Stimulated activated CD8-positive, alpha-beta memory T cell treated with anti-CD3 and anti-CD28 coated beads, Interleukin-12 subunit alpha, Interleukin-12 subunit beta, amount 100 ng/mL, for 24 hours (primary cell): ENCODE measurements around the gene ST3GAL2.
"Not testable (repeated sequence)": the region's sequence is repeated elsewhere in the genome, so short reads cannot be mapped to it uniquely, and the experiment has no call there.

ENCODE experiments used
- DNase-seq: peaks from one replicate; pipeline ENCODE4 v3.0.0-alpha.2; 2020; ENCODE audit errors: extremely low read depth

ST3GAL2 gene

DNA sequence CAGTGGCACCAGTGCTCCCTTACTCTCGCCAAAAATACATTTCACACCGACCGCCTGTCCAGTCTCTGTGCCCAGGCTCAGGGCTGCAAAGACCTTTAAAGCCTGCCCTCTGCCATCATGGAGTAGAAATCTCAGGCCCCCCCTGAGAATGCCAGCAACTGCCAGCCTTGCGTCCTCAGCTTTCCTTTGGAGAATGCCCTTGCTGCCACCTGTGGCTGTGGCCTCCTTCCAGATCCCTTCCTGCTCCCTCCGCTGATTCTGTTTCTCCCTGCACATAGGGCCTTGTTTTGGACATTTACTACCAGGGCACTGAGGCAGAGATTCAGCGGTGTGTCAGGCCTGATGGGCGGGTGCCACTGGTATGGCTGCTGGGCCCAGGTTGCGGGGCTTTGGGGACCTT lies 28.7 kb upstream of the ST3GAL2 start:
- no peak for DNase-seq

DNA sequence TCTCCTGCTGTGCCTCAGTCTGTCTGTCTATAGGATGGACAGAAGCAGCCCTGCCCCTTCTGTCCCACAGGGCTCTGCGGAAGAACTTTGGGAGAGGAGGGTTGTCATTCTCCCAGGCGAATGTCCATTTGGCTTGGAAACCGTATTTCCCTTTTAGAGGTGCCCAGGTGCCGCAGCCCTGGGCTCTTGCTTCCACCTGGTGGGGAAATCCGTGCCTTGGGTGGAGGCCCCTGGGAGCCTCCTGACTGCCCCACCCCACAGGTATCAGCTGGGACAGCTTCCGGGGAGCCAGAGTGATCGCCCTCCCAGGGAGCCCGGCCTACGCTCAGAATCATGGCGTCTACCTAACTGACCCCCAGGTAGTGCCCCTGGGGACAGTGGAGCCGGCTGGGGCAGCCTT lies 28.2 kb upstream of the ST3GAL2 start:
- DNase-seq: no peak

DNA sequence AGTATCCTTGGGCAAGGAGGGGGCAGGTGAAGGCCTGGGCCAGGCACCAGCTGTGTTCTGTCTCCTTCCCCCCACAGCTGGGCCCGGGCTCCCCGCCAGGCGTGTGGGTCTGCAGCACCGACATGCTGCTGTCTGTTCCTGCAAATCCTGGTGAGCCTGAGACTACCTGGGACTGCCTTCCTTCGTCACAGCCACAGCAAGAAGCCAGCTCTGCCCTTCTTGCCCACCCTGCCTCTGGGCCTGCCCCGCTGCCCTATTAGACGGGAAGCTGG lies 27.8 kb upstream of the ST3GAL2 start:
- DNase-seq: no peak

DNA sequence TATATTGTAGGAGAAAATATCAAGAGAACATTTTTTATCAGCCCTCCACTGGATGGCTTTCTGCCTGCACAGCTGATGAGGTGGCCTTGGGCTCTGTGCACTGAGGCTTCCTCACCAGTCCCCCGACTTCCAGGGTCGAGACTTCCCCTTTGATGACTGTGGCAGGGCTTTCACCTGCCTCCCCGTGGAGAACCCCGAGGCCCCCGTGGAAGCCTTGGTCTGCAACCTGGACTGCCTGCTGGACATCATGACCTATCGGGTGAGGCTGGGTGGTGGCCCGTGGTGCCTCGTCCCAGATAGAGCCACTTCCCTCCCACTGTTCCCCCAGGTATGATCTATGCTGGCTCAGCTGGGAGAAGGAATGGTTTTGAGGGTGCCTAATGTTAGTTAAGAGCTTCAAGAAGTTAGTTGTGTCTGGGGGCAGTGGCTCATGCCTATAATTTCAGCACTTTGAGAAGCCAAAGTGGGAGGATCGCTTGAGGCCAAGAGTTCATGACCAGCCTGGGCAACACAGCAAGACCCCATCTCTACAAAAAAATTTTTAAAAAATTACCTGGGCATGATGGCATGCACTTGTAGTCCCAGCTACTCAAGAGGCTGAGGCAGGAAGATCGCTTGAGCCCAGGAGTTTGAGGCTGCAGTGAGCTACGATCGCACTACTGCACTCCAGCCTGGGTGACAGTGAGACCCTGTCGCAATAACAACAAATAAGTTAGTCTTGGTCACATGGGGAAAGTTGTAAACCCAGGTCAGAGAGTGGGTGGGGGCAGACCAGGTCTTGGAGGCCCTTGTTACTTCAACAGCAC lies 27.3 kb upstream of the ST3GAL2 start:
- DNase-seq: no peak

DNA sequence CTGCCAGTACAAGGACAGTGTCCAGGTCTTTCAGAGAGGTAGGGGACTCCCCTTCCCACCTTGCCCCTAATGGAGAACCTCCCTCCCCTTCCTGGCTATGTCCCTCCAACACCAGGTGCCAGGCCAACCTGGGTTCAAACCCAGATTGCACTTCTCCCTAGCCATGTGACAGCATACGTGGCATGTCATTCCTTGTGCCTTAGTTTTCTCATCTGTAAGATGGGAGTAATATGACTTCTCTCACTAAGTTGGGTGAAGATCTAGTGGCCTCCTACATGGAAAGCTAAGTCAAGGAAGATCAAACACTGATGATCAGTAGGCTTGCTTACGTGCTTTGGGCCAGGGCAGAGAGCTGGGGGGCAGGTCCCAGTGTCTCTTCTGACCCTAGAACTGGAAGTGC lies 24.3 kb upstream of the ST3GAL2 start:
- no peak for DNase-seq

DNA sequence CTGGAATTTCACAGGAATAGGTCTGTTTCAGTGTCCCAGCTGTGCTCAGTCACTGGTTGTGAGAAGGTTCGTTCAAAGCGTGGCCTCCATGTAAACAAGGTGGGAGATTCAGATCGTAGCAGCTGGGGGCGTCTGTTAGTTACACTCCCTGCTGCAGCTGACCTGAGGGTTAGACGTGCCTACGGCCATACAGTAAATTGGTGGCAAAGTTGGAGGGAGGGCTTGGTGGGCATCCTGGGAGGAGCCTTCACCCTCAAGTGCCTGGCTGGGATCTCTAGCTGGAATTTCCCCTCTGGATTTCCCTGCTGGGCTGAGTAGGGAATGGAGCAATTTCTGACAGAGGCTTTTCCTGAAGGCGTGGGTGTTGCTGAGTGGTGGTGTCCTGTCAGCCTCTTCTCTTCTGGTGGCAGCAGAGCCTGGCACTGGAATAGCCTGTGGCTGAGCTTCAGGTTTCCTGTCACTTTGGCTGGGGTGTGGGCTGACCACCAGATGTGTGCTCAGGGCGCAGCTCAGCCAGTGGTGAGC lies 21.9 kb upstream of the ST3GAL2 start:
- no peak for DNase-seq

DNA sequence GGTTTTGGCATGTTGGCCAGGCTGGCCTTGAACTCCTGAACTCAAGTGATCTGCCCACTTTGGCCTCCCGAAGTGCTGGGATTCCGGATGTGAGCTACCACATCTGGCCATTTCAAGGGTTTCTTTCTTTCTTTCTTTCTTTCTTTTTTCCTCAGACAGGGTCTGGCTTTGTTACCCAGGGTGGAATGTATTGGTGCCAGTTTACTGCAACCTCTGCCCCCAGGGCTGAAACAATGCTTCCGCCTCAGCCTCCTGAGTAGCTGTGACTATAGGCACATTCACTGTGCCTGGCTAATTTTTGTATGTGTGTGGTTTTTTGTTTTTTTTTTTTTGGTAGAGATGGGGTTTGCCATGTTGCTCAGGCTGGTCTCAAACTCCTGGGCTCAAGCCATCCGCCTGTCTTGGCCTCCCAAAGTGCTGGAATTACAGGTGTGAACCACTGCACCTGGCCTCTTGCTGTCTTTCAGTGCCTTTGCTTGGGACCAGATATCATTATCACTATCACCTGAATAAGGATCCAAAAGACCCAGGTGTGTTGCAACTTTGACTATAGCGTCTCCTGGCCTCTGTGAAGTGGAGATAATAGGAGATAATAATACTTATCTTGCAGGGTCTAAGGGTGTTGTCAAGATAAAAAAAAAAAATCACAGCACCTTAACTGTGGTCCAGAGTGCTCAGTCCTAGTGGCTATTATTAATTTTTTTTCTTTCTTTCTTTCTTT lies 18.7 kb upstream of the ST3GAL2 start:
- no peak for DNase-seq

DNA sequence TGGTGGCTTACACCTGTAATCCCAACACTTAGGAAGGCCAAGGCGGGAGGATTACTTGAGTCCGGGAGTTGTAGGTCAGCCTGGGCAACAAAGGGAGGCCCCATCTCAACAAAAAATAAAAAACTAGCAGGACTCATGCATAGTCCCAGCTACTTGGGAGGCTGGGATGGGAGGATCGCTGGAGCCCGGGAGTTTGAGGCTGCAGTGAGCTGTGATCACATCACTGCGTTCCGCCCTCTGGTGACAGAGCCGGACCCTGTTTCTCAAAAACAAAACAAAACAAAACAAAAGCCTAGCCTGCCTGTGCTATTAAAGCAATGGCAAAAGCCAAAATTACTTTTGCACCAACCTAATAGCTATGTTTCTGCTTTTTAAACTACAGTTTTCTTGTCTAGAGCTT lies 17.0 kb upstream of the ST3GAL2 start:
- no peak for DNase-seq

DNA sequence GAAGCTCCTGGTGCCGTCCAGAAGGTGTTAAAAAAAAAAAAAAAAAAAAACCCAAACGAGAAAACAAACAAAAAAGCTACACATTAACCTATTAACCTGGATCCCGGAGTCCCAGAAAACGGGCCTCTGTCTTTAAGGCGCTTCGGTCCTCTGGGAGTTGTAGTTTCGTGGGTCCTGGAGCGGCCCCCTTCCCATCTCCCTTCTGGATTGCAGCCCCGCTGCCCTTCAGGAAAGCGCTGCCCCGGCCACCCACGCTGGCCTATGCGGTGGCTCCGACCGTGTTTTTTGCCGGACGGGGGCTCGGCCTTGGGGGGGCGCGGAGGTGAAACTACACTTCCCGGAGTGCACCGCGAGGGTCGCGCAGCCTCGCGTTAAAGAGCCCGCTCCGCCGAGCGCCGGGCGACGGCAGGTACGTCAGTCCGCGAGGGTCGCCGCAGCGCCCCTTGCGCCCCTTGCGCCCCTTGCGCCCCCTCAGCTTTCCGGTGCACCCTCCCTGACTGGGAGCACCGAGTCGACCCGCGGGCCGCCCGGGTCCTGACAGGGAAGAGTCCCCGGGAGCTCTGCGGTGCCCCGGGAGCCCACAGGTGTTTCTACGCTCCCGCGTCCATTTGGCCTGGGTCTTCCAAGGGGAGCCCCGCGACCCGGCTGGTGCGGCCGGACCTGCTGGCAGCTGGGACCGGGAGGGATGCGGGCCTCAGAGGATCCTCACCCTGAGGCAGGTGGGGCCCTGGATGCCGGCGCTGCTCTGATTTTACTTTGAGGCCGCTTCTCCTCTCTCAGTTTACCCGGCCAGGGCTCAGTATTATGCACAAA lies 15.5 kb upstream of the ST3GAL2 start, which contains the start of gene FCSK:
TSS of gene FCSK (plus strand) at position 374 of the 813 bp plus-strand sequence. CDS start 8,596 bp downstream, outside the sequence.
- peak; percentile 15 for DNase-seq

DNA sequence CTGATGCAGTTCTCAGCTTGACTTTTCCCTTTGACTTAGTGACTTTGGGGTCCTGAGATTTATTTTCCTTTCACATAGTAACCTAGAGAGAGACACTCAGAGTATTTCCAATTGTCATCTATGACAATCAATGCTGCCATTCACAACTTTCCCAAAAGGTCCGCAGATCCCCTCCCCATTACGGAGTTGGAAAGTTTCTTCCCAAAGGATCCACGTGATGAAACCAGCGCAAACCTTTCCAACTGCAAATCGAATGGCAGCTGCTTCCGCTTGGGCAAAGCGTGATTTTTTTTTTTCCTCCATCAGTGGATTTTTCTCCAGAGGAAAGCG lies 15.0 kb upstream of the ST3GAL2 start:
- no peak for DNase-seq

DNA sequence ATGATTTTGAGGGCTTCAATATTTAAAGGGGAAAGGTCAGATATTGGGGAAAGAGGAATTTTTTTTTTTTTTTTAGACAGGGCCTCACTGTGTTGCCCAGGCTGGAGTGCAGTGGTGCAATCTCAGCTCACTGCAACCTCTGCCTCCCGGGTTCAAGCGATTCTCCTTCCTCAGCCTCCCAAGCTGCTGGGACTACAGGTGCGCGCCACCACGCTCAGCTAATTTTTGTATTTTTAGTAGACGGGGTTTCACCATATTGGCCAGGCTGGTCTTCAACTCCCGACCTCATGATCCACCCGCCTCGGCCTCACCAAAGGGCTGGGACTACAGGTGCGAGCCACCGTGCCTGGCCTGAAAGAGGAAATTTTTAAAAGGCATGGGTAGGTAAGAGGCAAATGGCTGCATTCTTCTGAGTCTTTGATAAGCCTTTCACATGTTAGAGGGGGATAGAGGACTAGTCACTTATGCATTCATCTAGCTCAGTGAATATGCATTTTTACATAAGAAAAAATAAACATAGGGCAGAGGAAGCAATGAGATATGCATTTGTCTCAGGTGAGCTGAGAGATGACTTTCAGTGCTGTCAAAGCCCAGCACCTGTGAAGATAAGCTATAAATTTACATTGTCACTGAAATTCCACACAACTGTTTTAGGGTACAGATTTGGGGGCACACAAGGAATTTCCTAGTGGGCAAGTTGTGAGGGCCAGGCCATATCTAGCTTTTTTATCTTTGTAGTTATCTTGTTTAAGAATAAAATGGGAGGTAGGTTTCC lies 14.4 kb upstream of the ST3GAL2 start:
- DNase-seq: no peak

DNA sequence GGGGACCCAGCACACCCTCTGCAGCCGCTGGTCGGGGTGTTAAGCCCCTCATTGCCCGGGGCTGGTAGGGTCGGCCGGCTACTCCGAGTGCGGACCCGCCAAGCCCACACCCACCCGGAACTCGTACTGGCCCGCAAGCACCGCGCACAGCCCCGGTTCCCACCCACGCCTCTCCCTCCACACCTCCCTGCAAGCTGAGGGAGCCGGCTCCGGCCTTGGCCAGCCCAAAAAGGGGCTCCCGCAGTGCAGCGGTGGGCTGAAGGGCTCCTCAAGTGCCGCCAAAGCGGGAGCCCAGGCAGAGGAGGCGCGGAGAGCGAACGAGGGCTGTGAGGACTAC lies 12.1 kb upstream of the ST3GAL2 start:
- not testable (repeated sequence) for DNase-seq

DNA sequence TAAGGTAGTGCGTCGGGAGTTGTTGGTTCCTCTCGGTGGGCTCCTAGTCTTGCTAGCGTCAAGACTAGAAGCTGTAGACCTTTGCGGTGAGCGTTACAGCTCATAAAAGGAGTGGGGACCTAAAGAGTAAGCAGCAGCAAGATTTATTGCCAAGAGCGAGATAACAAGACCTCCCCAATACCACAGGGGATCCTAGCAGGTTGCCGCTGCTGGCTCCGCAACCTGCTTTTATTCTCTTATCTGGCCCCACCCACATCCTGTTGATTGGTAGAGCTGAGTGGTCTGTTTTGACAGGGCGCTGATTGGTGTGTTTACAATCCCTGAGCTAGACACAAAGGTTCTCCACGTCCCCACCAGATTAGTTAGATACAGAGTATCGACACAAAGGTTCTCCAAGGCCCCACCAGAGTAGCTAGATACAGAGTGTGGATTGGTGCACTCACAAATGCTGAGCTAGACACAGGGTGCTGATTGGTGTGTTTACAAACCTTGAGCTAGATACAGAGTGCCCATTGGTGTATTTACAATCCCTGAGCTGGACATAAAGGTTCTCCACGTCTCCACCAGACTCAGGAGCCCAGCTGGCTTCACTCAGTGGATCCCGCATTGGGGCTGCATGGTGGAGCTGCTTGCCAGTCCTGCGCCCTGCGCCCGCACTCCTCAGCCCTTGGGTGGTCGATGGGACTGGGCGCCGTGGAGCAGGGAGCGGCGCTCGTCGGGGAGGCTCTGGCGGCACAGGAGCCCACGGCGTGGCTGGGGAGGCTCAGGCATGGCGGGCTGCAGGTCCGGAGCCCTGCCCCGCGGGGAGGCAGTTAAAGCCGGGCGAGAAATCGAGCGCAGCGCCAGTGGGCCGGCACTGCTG lies 11.5 kb upstream of the ST3GAL2 start:
- DNase-seq: not testable (repeated sequence)

DNA sequence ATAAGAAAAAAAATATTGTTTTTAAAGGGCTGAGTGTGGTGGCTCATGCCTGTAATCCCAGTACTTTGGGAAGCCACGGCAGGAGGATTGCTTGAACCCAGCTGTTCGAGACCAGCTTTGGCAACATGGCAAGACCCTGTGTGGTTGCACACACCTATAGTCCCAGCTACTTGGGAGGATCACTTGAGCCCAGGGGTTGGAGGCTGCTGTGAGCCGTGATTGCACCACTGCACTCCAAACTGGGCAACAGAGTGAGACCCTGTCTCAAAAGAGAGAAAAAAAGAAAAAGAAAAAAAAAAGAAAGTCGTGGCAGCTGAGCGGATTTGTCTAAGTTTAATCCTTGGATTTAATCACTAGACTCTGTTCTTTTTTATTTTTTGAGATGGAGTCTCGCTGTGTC lies 9.2 kb upstream of the ST3GAL2 start:
- no peak for DNase-seq

DNA sequence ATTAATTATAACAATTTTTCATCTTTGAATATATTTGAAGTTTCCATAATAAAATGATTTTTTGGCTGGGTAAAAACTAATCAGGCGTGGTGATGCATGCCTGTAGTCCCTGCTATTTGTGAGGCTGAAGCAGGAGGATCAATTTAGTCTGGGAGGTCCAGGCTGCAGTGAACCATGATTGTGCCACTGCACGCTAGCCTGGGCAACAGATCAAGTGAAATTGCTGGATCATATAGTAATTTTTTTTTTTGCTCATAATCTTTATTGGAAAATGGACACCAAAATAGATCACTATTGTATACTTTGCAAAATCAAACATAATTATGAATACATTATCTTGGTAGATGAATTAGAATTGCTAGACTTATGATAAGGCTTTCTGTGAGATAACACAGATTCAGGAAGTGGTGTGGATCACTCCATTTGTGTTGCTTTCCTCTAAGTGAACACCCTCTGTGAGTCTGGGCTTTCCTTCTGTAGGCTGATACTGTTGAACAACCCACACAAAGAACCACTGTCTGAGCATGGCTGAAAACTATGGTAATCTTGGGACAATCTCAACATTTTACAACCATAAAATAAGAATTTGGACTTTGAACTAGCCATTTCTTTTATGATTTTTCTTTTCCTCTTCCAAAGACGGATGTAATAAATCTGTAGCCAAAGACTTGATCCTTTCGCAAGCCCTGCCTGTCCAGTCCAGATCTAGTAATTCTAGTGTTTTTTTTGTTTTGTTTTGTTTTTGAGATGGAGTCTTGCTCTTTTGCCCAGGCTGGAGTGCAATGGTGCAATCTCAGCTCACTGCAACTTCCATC lies 5.6 kb upstream of the ST3GAL2 start:
- DNase-seq: no peak

DNA sequence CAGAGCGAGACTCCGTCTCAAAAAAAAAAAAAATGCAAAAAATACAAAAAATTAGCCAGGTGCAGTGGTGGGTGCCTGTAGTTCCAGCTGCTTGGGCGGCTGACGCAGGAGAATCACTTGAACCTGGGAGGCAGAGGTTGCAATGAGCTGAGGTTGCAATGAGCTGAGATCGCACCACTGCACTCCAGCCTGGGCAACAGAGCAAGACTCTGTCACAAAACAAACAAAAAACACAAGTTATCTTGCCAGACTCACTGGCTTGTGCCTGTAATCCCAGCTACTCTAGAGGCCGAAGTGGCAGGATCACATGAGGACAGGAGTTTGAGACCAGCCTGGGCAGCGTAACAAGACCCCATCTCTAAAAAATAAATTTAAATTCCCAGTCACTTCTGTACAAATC lies 3.4 kb upstream of the ST3GAL2 start:
- no peak for DNase-seq

DNA sequence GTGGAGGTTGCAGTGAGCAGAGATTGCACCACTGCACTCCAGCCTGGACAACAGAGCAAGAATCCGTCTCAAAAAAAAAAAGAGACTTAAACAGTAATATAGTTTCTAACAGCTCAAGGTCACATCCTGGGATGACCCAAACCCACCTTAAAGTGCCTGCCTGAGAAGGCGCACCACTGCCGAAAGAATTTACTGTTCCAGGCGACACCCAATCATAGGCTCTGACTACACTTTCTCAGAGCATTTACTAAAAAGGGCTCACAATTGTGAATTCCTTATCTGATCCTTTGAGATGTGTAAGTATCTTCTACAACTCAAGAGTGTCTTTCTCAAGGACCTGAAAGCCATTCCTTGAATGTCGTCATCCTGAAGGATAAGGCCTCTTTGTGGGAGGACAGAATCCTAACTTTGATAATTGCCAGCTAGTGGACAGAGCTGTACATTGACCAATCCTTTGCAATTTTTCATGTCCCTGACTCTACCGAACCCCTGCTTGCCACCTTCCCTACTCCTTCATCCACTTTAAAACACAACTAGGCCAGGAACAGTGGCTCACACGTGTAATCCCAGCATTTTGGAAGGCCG lies 2.6 kb upstream of the ST3GAL2 start:
- no peak for DNase-seq

DNA sequence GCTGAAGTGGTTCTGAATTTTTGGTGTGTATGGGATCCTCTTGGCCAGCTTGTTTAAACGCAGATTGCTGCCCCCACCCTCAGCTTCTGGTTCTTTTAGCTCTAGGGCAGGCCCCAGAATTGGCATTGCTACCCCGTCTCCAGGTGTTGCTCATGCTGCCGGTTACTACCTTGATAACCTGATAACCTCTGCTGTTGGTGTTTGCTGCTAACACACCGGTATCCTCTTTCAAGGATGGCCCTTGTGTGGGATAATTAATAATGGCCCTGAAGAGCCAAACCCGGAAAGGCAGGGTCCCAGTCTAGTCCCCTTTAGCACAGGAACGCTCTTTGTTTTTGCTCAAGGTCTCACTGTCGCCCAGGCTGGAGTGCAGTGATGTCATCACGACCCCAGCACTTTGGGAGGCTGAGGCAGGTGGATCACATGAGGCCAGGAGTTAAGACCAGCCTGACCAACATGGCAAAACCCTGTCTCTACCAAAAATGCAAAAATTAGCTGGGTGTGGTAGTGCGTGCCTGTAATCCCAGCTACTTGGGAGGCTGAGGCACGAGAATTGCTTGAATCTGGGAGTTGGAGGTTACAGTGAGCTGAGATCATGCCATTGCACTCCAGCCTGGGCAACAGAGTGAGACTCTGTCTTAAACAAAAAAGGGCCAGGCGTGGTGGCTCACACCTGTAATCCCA lies 1.3 kb upstream of the ST3GAL2 start:
- no peak for DNase-seq

DNA sequence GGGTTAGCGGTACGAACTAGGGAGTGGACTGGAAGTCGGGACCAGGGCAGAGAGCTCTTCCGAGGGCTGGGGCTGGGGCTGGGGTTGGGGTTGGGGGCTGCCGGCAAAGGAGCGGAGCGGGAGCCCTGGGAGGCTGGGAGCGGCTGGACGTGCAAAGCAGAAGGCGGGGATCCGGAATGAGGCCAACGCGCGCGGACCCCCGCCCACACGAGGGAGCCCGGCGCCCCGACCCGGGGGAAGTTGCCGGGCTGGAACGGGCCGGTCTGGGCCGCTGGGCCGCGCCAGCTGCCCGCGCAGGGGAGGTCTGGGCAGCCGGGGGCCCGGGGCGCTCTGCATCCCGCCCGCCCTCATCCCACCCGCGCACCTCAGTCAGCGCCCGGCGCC lies 323 bp downstream of the ST3GAL2 start:
- DNase-seq: no peak
